ENCODE results near the gene LTBP2. TPM values are rescaled to one million over a fixed set of nuclear protein-coding genes. Genes with fewer than 3 reads are reported as not detected.

LTBP2 gene
- total and polyA plus RNA-seq, 3 donors from 2014 or later: 19.6 to 45.3 (median 23.3) TPM

DNA sequence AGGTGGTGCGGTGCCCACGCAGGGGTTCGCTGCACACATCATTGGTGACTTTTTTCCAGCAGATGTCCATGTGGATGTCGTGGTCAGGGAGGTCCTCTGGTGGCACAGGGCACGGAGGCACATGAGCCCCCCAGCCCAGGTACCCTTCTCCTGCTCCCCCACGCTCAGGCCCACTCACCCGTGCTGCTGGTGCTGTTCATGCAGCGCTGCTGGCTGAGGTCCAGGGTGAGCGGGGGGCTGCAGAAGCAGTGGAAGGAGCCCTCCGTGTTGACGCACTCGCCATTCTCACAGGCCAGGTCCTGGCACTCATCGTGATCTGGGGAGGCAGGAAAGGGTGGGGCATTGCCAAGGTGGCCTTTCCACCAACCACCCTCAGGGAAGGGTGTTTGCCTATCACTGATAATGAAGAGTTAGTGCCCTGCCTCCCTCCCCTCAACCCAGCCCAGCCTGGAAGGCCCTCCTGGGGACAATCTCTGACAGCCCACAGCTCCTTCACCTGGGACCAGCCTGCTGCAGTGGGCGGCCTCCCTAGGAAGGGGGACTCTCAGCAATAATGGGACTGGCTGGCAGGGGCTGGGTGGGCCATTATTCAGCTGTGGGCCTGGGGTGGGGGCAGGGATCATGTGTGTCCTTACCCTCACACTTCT lies 108.6 kb downstream of the LTBP2 start:
- H3K27ac ChIP-seq: no peak overlapping the region
- no peak overlapping the region for H3K4me3 ChIP-seq
- no peaks in the 10 kb centered on the region for H3K27me3 ChIP-seq
- no peaks in the 10 kb centered on the region for H3K4me1 ChIP-seq
- no peak for TF ChIP-seq POLR2A (IDR thresholded peaks at IDR 0.05)
- TF ChIP-seq, protein P1, sequence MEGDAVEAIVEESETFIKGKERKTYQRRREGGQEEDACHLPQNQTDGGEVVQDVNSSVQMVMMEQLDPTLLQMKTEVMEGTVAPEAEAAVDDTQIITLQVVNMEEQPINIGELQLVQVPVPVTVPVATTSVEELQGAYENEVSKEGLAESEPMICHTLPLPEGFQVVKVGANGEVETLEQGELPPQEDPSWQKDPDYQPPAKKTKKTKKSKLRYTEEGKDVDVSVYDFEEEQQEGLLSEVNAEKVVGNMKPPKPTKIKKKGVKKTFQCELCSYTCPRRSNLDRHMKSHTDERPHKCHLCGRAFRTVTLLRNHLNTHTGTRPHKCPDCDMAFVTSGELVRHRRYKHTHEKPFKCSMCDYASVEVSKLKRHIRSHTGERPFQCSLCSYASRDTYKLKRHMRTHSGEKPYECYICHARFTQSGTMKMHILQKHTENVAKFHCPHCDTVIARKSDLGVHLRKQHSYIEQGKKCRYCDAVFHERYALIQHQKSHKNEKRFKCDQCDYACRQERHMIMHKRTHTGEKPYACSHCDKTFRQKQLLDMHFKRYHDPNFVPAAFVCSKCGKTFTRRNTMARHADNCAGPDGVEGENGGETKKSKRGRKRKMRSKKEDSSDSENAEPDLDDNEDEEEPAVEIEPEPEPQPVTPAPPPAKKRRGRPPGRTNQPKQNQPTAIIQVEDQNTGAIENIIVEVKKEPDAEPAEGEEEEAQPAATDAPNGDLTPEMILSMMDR (IDR thresholded peaks at IDR 0.05): no peak
- no peaks in the 10 kb centered on the region for H3K9me3 ChIP-seq
- H3K36me3 ChIP-seq (ENCODE audit: low read depth, missing control alignments): no peaks in the 10 kb centered on the region
- intact Hi-C loops (cut with DNase I; ENCODE audit: low total_unique reads): loop anchor here (10.0 kb wide), 1 partner anchor 101 kb away; no protein-coding TSS in a partner anchor
- no peak for DNase-seq
- 70 to 89% methylated on average over 2 to 14 of the region's 14 CpGs for WGBS, 2 donors

DNA sequence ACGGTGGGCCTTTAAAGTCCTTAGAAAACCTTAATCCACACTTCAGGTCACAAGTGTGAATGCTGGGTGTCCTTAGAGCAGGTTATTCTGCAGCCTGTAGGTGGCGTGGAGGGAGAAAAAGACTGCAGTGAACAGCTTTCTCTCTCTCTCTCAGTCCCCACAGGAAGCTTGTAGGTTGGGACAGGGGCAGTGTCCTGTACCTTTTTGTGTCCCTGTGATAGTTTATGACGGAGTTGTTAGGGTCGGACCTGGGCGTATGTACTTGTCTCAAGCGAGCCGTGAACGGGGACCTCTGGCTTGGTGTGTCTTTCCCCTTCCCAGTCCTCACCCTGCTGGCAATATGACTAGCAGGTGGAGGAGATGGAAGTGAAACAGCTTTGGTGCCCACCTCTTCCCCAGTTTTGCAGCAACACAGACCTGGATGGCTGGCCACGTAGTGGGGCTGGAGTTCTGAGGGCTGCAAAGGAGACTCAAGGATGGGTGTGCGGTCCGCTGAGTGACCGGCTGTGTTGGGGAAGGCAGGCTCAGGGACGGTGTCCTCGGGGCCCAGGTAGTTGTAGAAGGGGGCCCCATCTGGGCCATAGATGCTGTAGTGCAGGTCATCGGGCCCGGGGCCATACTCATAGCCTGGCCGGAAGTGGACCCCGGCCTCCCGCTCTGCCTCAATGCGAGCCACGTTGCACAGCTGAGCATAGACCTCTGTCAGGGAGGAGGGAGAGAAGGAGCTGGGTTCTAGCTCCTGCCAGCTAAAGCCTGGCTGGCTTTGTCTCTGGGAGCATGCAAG lies 109.6 kb downstream of the LTBP2 start:
- DNase-seq: peak; percentile 60
- Histone ChIP-seq H3K4me3 (no peak overlapping the region), H3K9me3 (no peaks in the 10 kb centered on the region), H3K36me3 (ENCODE audit: low read depth, missing control alignments) (no peaks in the 10 kb centered on the region), H3K27ac (no peak overlapping the region), H3K4me1 (no peaks in the 10 kb centered on the region), H3K27me3 (no peaks in the 10 kb centered on the region)
- intact Hi-C loops (cut with DNase I; ENCODE audit: low total_unique reads): loop anchor here (10.0 kb wide), 1 partner anchor 102 kb away; no protein-coding TSS in a partner anchor
- 82% methylated on average over 17 to 21 of the region's 21 CpGs for WGBS, 2 donors
- no peak for TF ChIP-seq POLR2A (IDR thresholded peaks at IDR 0.05)
- TF ChIP-seq, protein P1 (IDR thresholded peaks at IDR 0.05): peak in 2 of 3 experiments; percentile 24 to 60

GRCh38 chr14:74501691-74502090 lies 110.3 kb downstream of the LTBP2 start:
- DNase-seq: no peak
- WGBS, 2 donors: 68 to 73% methylated on average over 5 of the region's 5 CpGs
- Histone ChIP-seq H3K36me3 (ENCODE audit: low read depth, missing control alignments) (no peaks in the 10 kb centered on the region), H3K9me3 (no peaks in the 10 kb centered on the region), H3K27me3 (no peaks in the 10 kb centered on the region), H3K4me1 (no peaks in the 10 kb centered on the region), H3K4me3 (no peak overlapping the region), H3K27ac (no peak overlapping the region)
- TF ChIP-seq, protein P1 (IDR thresholded peaks at IDR 0.05): no peak
- TF ChIP-seq POLR2A (IDR thresholded peaks at IDR 0.05): no peak
- intact Hi-C loops (cut with DNase I; ENCODE audit: low total_unique reads): loop anchor here (10.0 kb wide), 1 partner anchor 103 kb away; no protein-coding TSS in a partner anchor

DNA sequence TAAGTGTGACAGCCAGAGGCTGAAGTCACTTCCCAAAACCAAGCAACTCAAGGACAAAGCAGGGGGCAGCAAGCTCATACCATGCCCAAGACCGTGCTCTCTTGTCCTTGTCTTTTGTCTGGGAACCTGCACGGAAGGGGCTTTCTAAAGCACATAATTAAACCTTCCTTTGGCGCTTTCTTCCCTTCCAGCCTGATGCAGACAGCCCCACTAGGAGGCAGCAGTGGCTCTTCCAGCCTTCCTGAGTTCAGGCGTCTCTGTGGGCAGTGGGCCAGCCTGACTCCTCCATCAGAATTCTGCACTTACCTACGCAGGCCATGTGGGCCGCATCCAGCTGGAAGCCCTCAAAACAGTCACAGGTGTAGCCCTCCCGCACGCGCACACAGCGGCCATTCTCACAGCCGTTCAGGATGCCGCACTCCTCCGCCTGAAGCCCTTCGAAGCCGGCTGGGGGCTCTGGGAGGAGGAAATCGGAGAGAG lies 110.9 kb downstream of the LTBP2 start:
- no peaks in the 10 kb centered on the region for H3K9me3 ChIP-seq
- H3K27me3 ChIP-seq: no peaks in the 10 kb centered on the region
- no peaks in the 10 kb centered on the region for H3K4me1 ChIP-seq
- H3K36me3 ChIP-seq (ENCODE audit: low read depth, missing control alignments): no peaks in the 10 kb centered on the region
- peak; percentile 88 for DNase-seq
- intact Hi-C loops (cut with DNase I; ENCODE audit: low total_unique reads): loop anchor here (10.0 kb wide), 1 partner anchor 104 kb away; no protein-coding TSS in a partner anchor
- 42 to 58% methylated on average over 16 of the region's 16 CpGs for WGBS, 2 donors
- H3K4me3 ChIP-seq: no peak overlapping the region
- TF ChIP-seq, protein P1 (IDR thresholded peaks at IDR 0.05): peak in 2 of 3 experiments; percentile 50 to 65
- TF ChIP-seq POLR2A (IDR thresholded peaks at IDR 0.05): no peak
- no peak overlapping the region for H3K27ac ChIP-seq

Data from testis (tissue), 3 donors.